Mucosa of descending colon (tissue), 3 donors: ENCODE measurements around the gene AFP. TPM values are rescaled to one million over a fixed set of nuclear protein-coding genes. Genes with fewer than 3 reads are reported as not detected.
"Not testable (repeated sequence)": the region's sequence is repeated elsewhere in the genome, so short reads cannot be mapped to it uniquely, and the experiment has no call there.

ENCODE experiments used
- ATAC-seq: fragments of 200-7000 bp; cut with Tn5 transposase; one replicate; pipeline ENCODE4 v1.9.1; 2020; ENCODE audit warnings: mild to moderate bottlenecking, moderate library complexity
- DNase-seq, 3 donors: peaks; one replicate each; pipeline ENCODE4 v3.0.0-alpha.2; 2020
- H3K36me3 ChIP-seq: fragments of 200-600 bp; one replicate; pipeline ENCODE4 v1.8.0; 2021; ENCODE audit warnings: low read depth, mild to moderate bottlenecking
- H3K4me1 ChIP-seq: fragments of 200-600 bp; one replicate; pipeline ENCODE4 v1.8.0; 2021; ENCODE audit warnings: low read depth, mild to moderate bottlenecking
- H3K4me3 ChIP-seq: fragments of 200-600 bp; one replicate; pipeline ENCODE4 v1.8.0; 2021; ENCODE audit warnings: mild to moderate bottlenecking
- H3K9me3 ChIP-seq: fragments of 200-600 bp; one replicate; pipeline ENCODE4 v1.8.0; 2021; ENCODE audit warnings: mild to moderate bottlenecking
- intact Hi-C, 2 donors: fragments of 100-400 bp; cut with DNase I in 1 of 2; cut with micrococcal nuclease in 1 of 2; formaldehyde crosslinking; loops; one replicate each; pipeline versions ENCODE4 v1.11.0 to v1.11.1; 2022; cut with DNase I, micrococcal nuclease
- long read RNA-seq, 2 donors: library from polyadenylated mRNA; unstranded; transcript quantifications; one replicate each; pipeline ENCODE4 v2.0.0, GENCODE V29; 2019 to 2021
- total RNA-seq, 3 donors: library from RNA; stranded (reverse); fragmentation: NEBNext Ultra II Directional in 2 of 3; extraction: Animal tissue kit (Norgen Biotek cat#: 25700) in 2 of 3; gene quantifications; one replicate each; pipeline versions ENCODE4 v1.2.1 to v1.2.4, GENCODE V29; 2021 to 2023
- TF ChIP-seq, protein P1 (sequence below): fragments of 200-600 bp; IDR thresholded peaks from one replicate; pipeline ENCODE4 v1.8.0; 2022; ENCODE audit warnings: antibody characterized with exemption, mild to moderate bottlenecking
- donor health status: DM: no; HTN: no; CAD: no; lungs with moderate emphysema.
- donor health status: DM: no; HTN: no; CAD: no.
- donor health status: DM: no; HTN: yes; CAD: no.

Gene AFP
- total RNA-seq = not detected
- long read RNA-seq, donor 1 = 0 reads
- long read RNA-seq, donor 2 = 0 reads

DNA sequence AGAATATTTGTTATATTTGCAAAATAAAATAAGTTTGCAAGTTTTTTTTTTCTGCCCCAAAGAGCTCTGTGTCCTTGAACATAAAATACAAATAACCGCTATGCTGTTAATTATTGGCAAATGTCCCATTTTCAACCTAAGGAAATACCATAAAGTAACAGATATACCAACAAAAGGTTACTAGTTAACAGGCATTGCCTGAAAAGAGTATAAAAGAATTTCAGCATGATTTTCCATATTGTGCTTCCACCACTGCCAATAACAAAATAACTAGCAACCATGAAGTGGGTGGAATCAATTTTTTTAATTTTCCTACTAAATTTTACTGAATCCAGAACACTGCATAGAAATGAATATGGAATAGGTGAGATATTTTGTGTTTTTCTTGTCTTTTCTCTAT lies at the start of gene AFP:
Gene AFP (plus strand): TSS at position 238 of the 400 bp plus-strand sequence. CDS start 42 bp downstream, at position 280.
- ATAC-seq (no peak), DNase-seq (no peak)
- intact Hi-C loops = no loop called here
- TF ChIP-seq, protein P1, sequence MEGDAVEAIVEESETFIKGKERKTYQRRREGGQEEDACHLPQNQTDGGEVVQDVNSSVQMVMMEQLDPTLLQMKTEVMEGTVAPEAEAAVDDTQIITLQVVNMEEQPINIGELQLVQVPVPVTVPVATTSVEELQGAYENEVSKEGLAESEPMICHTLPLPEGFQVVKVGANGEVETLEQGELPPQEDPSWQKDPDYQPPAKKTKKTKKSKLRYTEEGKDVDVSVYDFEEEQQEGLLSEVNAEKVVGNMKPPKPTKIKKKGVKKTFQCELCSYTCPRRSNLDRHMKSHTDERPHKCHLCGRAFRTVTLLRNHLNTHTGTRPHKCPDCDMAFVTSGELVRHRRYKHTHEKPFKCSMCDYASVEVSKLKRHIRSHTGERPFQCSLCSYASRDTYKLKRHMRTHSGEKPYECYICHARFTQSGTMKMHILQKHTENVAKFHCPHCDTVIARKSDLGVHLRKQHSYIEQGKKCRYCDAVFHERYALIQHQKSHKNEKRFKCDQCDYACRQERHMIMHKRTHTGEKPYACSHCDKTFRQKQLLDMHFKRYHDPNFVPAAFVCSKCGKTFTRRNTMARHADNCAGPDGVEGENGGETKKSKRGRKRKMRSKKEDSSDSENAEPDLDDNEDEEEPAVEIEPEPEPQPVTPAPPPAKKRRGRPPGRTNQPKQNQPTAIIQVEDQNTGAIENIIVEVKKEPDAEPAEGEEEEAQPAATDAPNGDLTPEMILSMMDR = no peak
- Histone ChIP-seq H3K36me3 (no peaks in the 10 kb centered on the region), H3K4me1 (peaks cover 7% of the 10 kb centered on the region), H3K9me3 (no peaks in the 10 kb centered on the region), H3K4me3 (no peak within 1 kb of the TSS)

DNA sequence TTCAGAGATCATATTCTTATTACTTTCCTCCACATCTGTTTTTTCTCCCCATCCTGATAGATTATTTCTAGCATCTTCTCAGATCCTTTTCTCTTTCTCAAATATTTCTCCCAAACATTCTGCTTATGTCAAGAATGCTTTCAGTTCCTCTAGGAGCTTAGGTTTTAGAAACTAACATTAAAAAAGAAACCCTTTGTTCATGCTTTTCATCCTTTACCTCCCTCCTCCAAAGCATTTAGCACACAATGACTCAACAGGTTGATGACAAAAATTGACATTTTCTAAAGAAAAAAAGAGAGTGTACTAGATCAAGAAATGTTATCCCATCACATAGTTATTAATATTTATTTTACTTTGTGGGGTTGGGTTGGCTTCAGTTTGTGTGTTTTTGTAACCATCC lies 48.5 kb upstream of the AFP start:
- no peak overlapping the region for H3K4me3 ChIP-seq
- no peaks in the 10 kb centered on the region for H3K36me3 ChIP-seq
- DNase-seq = no peak
- TF ChIP-seq, protein P1 = no peak
- ATAC-seq = no peak
- no peaks in the 10 kb centered on the region for H3K9me3 ChIP-seq
- no peaks in the 10 kb centered on the region for H3K4me1 ChIP-seq
- intact Hi-C loops = no loop called here

DNA sequence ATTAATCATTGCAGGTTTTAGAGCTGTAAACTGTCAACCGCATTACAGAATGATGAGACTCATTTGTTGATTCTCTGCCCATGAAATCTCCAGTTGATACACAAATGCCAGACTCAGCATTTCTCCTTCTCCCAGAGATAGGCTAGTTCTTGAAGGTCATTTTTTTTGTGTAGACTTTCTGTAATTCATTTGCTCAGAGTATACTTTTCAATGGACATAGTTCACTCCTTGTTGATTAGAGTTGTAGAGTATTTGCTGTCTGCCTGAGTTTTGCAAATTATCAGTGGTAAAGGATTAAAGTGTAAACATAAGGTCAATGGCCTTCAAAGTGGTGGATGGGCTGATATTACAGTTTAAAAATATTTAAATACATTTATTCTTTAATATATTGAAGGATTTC lies 47.1 kb upstream of the AFP start:
- no peaks in the 10 kb centered on the region for H3K36me3 ChIP-seq
- H3K4me3 ChIP-seq = no peak overlapping the region
- intact Hi-C loops = no loop called here
- H3K4me1 ChIP-seq = no peaks in the 10 kb centered on the region
- DNase-seq (no peak), ATAC-seq (no peak)
- no peaks in the 10 kb centered on the region for H3K9me3 ChIP-seq
- TF ChIP-seq, protein P1 = no peak

DNA sequence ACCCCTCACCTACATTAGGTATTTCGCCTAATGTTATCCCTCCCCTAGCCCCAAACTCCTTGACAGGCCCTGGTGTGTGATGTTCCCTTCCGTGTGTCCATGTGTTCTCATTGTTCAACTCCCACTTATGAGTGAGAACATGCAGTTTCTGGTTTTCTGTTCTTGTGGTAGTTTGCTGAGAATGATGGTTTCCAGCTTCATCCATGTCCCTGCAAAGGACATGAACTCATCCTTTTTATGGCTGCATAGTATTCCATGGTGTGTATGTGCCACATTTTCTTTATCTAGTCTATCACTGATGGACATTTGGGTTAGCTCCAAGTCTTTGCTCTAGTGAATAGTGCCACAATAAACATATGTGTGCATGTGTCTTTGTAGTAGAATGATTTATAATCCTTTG lies 46.4 kb upstream of the AFP start:
- H3K4me3 ChIP-seq, DNase-seq, H3K4me1 ChIP-seq, ATAC-seq, H3K36me3 ChIP-seq, intact Hi-C loops, H3K9me3 ChIP-seq: not testable (repeated sequence)

DNA sequence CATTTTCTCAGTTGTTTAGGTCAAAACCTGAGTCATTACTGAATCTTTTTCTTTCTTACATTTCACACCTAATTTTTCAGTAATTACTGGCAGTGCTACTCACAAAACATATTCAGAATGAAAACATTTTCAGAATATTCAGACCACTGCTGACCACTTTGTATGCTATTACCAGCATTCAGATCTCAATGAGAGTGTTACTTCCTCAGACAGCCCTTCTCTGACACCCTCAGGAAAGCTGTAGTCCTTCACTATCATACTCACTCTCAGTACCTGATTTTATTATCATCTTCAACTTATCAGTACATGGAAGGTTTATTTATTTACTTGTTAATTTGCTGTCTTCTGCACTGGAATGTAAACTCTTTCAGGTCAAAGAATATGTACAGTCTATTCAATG lies 44.2 kb upstream of the AFP start:
- DNase-seq = no peak
- H3K4me3 ChIP-seq = no peak overlapping the region
- intact Hi-C loops = no loop called here
- H3K4me1 ChIP-seq = no peaks in the 10 kb centered on the region
- no peaks in the 10 kb centered on the region for H3K9me3 ChIP-seq
- no peak for ATAC-seq
- TF ChIP-seq, protein P1 = no peak
- H3K36me3 ChIP-seq = no peaks in the 10 kb centered on the region

DNA sequence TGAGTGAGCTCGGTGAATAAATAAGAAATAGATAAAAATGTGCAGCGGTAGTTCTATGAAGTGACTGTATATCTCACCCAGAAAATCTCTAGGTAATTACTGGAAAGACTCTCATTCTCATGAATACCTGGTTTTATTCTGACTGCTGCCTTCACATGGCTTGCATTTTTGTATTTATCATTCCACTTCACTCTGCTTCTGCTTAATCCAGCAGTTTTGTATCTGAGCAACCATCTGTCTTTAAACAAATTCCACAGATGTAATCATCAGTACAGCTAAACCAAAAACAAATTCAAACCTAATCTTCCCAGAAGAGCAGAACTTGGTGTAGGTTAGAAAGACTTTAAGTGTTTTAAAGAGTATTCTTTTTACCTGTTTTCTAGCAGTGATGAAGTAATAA lies 43.1 kb upstream of the AFP start:
- ATAC-seq = no peak
- TF ChIP-seq, protein P1 = no peak

More for the DNA sequence above, 43.1 kb upstream of the AFP start:
- Histone ChIP-seq H3K4me1 (no peaks in the 10 kb centered on the region), H3K36me3 (no peaks in the 10 kb centered on the region), H3K4me3 (no peak overlapping the region), H3K9me3 (no peaks in the 10 kb centered on the region)
- intact Hi-C loops = no loop called here
- no peak for DNase-seq
